Neural crest cell (in vitro differentiated cells): Measurements from ENCODE around the gene SSX2IP. TPM values are rescaled to one million over a fixed set of nuclear protein-coding genes. Genes with fewer than 3 reads are reported as not detected.

Experiments used
- DNase-seq: peaks from one replicate; pipeline ENCODE4 v3.0.0; 2021; ENCODE audit warnings: low read depth, mixed read lengths, low spot score
- H3K27ac Mint-ChIP-seq: one replicate; pipeline ENCODE4 v1.8.0; 2021; ENCODE audit warnings: mild to moderate bottlenecking, mixed read lengths; ENCODE audit not compliant: unreplicated experiment
- H3K27me3 Mint-ChIP-seq: 2 replicates; pipeline ENCODE4 v1.8.0; 2021; ENCODE audit warnings: low read depth, mild to moderate bottlenecking, mixed read lengths
- H3K36me3 Mint-ChIP-seq: 2 replicates; pipeline ENCODE4 v1.8.0; 2021; ENCODE audit warnings: low read depth, mild to moderate bottlenecking, mixed read lengths
- H3K4me1 Mint-ChIP-seq: 2 replicates; pipeline ENCODE4 v1.8.0; 2021; ENCODE audit warnings: mixed read lengths
- H3K4me3 Mint-ChIP-seq: one replicate; pipeline ENCODE4 v1.8.0; 2021; ENCODE audit warnings: mild to moderate bottlenecking, mixed read lengths
- H3K9me3 Mint-ChIP-seq: 2 replicates; pipeline ENCODE4 v1.8.0; 2021; ENCODE audit warnings: mixed read lengths
- total RNA-seq: library from RNA; stranded (reverse); gene quantifications from 2 replicates; pipeline ENCODE4 v1.2.1, GENCODE V29; 2021
- TF ChIP-seq, protein P1 (sequence below): fragments of 200-600 bp; sonication (generic); conservative IDR thresholded peaks from 2 replicates; pipeline ENCODE4 v1.5.0; 2021; ENCODE audit warnings: antibody characterized with exemption, mild to moderate bottlenecking

The SSX2IP gene
- total RNA-seq, 1 donor from 2014 or later, result 24.4 TPM

- H3K4me1 Mint-ChIP-seq, result no peaks in the 10 kb centered on the region
- TF ChIP-seq, protein P1, sequence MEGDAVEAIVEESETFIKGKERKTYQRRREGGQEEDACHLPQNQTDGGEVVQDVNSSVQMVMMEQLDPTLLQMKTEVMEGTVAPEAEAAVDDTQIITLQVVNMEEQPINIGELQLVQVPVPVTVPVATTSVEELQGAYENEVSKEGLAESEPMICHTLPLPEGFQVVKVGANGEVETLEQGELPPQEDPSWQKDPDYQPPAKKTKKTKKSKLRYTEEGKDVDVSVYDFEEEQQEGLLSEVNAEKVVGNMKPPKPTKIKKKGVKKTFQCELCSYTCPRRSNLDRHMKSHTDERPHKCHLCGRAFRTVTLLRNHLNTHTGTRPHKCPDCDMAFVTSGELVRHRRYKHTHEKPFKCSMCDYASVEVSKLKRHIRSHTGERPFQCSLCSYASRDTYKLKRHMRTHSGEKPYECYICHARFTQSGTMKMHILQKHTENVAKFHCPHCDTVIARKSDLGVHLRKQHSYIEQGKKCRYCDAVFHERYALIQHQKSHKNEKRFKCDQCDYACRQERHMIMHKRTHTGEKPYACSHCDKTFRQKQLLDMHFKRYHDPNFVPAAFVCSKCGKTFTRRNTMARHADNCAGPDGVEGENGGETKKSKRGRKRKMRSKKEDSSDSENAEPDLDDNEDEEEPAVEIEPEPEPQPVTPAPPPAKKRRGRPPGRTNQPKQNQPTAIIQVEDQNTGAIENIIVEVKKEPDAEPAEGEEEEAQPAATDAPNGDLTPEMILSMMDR, result no peak
- H3K9me3 Mint-ChIP-seq, result peaks cover 22% of the 10 kb centered on the region
- H3K36me3 Mint-ChIP-seq, result peaks cover 24% of the 10 kb centered on the region
- no peak for DNase-seq
- H3K4me3 Mint-ChIP-seq, result no peak overlapping the region
- no peaks in the 10 kb centered on the region for H3K27me3 Mint-ChIP-seq
- no peak overlapping the region for H3K27ac Mint-ChIP-seq
These were observed 86.1 kb downstream of the SSX2IP start for GRCh38 chr1:84603941-84604830.

DNA sequence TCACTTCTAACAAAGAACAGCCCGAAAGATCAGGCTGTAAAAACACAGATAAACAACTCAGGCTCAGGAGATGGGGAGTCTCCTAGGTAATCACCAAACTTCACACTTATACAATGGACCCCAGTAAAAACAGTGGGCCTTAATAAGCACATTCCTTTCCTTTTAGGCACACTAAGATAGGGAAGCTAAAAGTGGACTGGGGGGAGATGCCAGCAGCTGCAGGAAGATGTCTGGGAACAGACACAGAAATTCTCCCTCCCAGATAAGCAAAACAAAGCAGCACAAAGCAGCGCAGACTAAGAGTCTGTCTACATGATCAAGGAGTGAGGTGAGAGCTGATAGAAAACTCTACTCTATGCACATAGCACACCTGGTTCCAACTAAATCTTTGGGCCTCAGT lies 87.0 kb downstream of the SSX2IP start:
- H3K36me3 Mint-ChIP-seq, result peaks cover 24% of the 10 kb centered on the region
- H3K27me3 Mint-ChIP-seq, result no peaks in the 10 kb centered on the region
- DNase-seq, result no peak
- H3K9me3 Mint-ChIP-seq, result peaks cover 22% of the 10 kb centered on the region
- H3K4me3 Mint-ChIP-seq, result no peak overlapping the region
- no peaks in the 10 kb centered on the region for H3K4me1 Mint-ChIP-seq
- no peak overlapping the region for H3K27ac Mint-ChIP-seq
- TF ChIP-seq, protein P1, result no peak

DNA sequence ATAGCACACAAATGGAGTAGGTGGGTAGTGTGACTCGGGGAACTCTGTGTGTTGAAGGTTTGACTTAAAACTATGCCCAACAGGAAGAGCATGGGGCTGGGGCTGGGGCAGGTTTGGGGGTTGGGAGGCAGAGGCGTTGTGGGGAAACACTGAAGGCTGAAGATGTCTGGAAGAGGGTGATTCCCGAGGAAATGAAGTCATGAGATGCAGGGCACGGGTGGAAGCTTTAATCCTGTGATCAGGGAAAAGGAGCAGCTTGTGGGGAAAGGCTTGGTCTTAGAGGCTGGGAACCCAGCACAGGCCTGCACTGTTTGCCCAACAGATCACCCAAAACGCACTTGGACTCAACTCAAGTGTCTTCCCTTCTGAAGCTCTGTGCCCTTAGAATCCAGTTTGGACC lies 89.5 kb downstream of the SSX2IP start:
- Mint-ChIP-seq H3K36me3 (peaks cover 16% of the 10 kb centered on the region), H3K27me3 (no peaks in the 10 kb centered on the region), H3K9me3 (peaks cover 15% of the 10 kb centered on the region), H3K4me1 (no peaks in the 10 kb centered on the region), H3K4me3 (no peak overlapping the region), H3K27ac (no peak overlapping the region)
- no peak for DNase-seq
- TF ChIP-seq, protein P1, result no peak

DNA sequence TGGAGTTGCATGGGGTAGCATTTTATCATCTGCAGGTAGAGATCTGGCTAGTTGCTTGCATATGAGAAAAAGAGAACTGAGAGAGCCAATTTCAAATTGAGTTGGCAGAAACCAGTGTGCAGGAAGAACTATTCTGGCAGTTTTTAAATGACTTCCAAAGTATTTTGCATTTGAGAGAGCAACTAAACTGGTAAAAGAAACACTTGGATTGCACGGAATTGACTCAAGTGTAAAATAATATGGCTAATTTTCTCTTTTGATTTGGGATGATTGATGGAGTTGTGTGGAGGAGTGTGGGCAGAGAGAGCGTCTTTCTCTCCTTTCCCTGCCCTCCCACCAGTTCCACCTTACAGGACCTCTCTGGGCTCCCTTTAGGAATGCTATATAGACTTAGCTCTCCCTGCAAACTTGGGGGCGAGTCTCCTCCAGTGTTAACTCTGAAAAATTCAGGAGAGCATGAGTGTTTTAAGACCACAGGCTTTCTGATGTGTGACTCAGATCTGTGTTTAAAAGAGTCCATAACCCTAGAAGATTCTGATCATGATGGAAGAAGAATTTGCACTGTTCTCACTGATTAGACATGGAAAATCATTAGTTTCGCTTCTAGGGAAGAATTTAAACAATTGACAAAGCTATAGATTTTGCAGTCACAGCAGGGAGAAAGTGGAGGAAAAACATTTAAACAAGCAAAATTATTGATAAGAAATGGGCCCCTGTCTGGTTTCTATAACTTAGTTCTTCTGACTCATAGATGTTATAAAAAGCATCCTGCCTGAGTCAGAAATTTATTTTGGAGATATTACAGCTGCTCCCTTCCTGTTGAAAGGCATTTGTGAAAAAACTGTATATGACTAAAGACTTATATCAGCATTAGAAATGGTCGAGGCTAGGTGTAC lies 91.2 kb downstream of the SSX2IP start:
- Mint-ChIP-seq H3K9me3 (peaks cover 14% of the 10 kb centered on the region), H3K27me3 (peaks cover 3% of the 10 kb centered on the region), H3K27ac (no peak overlapping the region), H3K4me3 (no peak overlapping the region), H3K4me1 (no peaks in the 10 kb centered on the region), H3K36me3 (peaks cover 6% of the 10 kb centered on the region)
- DNase-seq, result no peak
- TF ChIP-seq, protein P1, result no peak

GRCh38 chr1:84598418-84598817 lies 91.8 kb downstream of the SSX2IP start:
- Mint-ChIP-seq H3K9me3 (peaks cover 14% of the 10 kb centered on the region), H3K4me3 (no peak overlapping the region), H3K27ac (no peak overlapping the region), H3K4me1 (no peaks in the 10 kb centered on the region), H3K36me3 (peaks cover 6% of the 10 kb centered on the region), H3K27me3 (peaks cover 3% of the 10 kb centered on the region)
- TF ChIP-seq, protein P1, result no peak
- no peak for DNase-seq
